HEK293 (cell line): ENCODE results near the gene ZNHIT3.

Experiments used
- CTCF ChIA-PET: fragments of 350-600 bp; formaldehyde crosslinking; extraction: SDS; loops from one replicate; lab custom pipeline; 2021; ENCODE audit warnings: antibody characterized with exemption; lab: Yijun Ruan, JAX
- POLR2A ChIA-PET: fragments of 300-600 bp; formaldehyde crosslinking; extraction: SDS; loops from one replicate; lab custom pipeline; 2020; ENCODE audit warnings: antibody characterized with exemption, inconsistent platforms; lab: Yijun Ruan, JAX
- H3K27ac ChIP-seq: fragments of 200-500 bp; sonication (Bioruptor generic); 2 replicates; pipeline ENCODE4 v1.5.1; 2014; ENCODE audit warnings: low read depth, low read length, control low read depth, inconsistent platforms; ENCODE audit errors: extremely low read depth
- H3K36me3 ChIP-seq, 2 experiments: fragments of 200-500 bp in 1 of 2; sonication (Bioruptor generic) in 1 of 2; 1 replicate in 1 of 2; 2 replicates in 1 of 2; pipeline ENCODE4 v1.5.1; 2014 to 2017; ENCODE audit warnings: inconsistent platforms in 2 of 2, low read length in 2 of 2; ENCODE audit not compliant: control insufficient read depth in 2 of 2, insufficient read depth in 1 of 2
- H3K4me1 ChIP-seq: fragments of 200-500 bp; sonication (Bioruptor generic); 2 replicates; pipeline ENCODE4 v1.5.1; 2014; ENCODE audit warnings: mild to moderate bottlenecking, low read length, inconsistent platforms; ENCODE audit not compliant: control insufficient read depth, insufficient read depth
- H3K4me3 ChIP-seq: 2 replicates; pipeline ENCODE4 v1.5.1; 2011; ENCODE audit warnings: low read depth, mild to moderate bottlenecking, control low read depth, low read length, moderate library complexity
- H3K9me3 ChIP-seq: fragments of 200-500 bp; sonication (Bioruptor generic); 2 replicates; pipeline ENCODE4 v1.5.1; 2014; ENCODE audit warnings: low read depth, low read length, inconsistent platforms; ENCODE audit not compliant: control insufficient read depth, insufficient read depth
- AEBP2 ChIP-seq: fragments of 450-650 bp; formaldehyde crosslinking; IDR thresholded peaks from 2 replicates; pipeline ENCODE4 v1.5.1; 2016; ENCODE audit warnings: missing biosample characterization, missing genetic modification characterization, borderline replicate concordance
- GLIS2 ChIP-seq: fragments of 450-650 bp; formaldehyde crosslinking; IDR thresholded peaks from 2 replicates; pipeline ENCODE4 v1.5.1; 2016; ENCODE audit warnings: missing biosample characterization, missing genetic modification characterization
- KLF9 ChIP-seq: fragments of 450-650 bp; formaldehyde crosslinking; IDR thresholded peaks from 2 replicates; pipeline ENCODE4 v1.5.1; 2016; ENCODE audit warnings: missing biosample characterization, missing genetic modification characterization, low read depth
- PRDM1 ChIP-seq: fragments of 450-650 bp; formaldehyde crosslinking; IDR thresholded peaks from 2 replicates; pipeline ENCODE4; 2016; ENCODE audit warnings: missing biosample characterization, missing genetic modification characterization
- SCRT2 ChIP-seq: fragments of 450-650 bp; formaldehyde crosslinking; IDR thresholded peaks from 2 replicates; pipeline ENCODE4 v1.5.1; 2016; ENCODE audit warnings: missing biosample characterization, missing genetic modification characterization
- TCF7L2 ChIP-seq: IDR thresholded peaks from 2 replicates; pipeline ENCODE4 v1.6.1; 2011; ENCODE audit warnings: low read depth, mild to moderate bottlenecking, inconsistent platforms, low read length, moderate library complexity, borderline replicate concordance
- ZBTB7A ChIP-seq: fragments of 450-650 bp; formaldehyde crosslinking; IDR thresholded peaks from 2 replicates; pipeline ENCODE4 v1.5.1; 2016; ENCODE audit warnings: low read depth, missing biosample characterization, missing genetic modification characterization
- ZNF214 ChIP-seq: fragments of 450-650 bp; formaldehyde crosslinking; IDR thresholded peaks from 2 replicates; pipeline ENCODE4 v1.5.1; 2017; ENCODE audit warnings: missing biosample characterization, mild to moderate bottlenecking, missing genetic modification characterization, borderline replicate concordance
- ZNF292 ChIP-seq: fragments of 450-650 bp; formaldehyde crosslinking; IDR thresholded peaks from 2 replicates; pipeline ENCODE4 v1.5.1; 2016; ENCODE audit warnings: low read depth, missing biosample characterization, missing genetic modification characterization, borderline replicate concordance
- ZNF366 ChIP-seq: fragments of 450-650 bp; formaldehyde crosslinking; conservative IDR thresholded peaks from 2 replicates; pipeline ENCODE4 v1.5.1; 2016; ENCODE audit warnings: missing biosample characterization, missing genetic modification characterization
- ZNF404 ChIP-seq: fragments of 450-650 bp; formaldehyde crosslinking; IDR thresholded peaks from 2 replicates; pipeline ENCODE4 v1.5.1; 2017; ENCODE audit warnings: missing biosample characterization, missing genetic modification characterization
- ZNF510 ChIP-seq: fragments of 450-650 bp; formaldehyde crosslinking; IDR thresholded peaks from 2 replicates; pipeline ENCODE4 v1.5.1; 2018; ENCODE audit warnings: mild to moderate bottlenecking, missing genetic modification characterization, missing biosample characterization; ENCODE audit not compliant: insufficient replicate concordance
- ZNF529 ChIP-seq: fragments of 450-650 bp; formaldehyde crosslinking; IDR thresholded peaks from 2 replicates; pipeline ENCODE4 v1.5.1; 2017; ENCODE audit warnings: missing genetic modification characterization, missing biosample characterization; ENCODE audit not compliant: insufficient replicate concordance
- ZNF549 ChIP-seq: fragments of 450-650 bp; IDR thresholded peaks from 2 replicates; pipeline ENCODE4 v1.5.1; 2018; ENCODE audit warnings: missing biosample characterization, missing genetic modification characterization, mild to moderate bottlenecking, inconsistent platforms, moderate library complexity
- ZNF626 ChIP-seq: fragments of 450-650 bp; sonication (Bioruptor Pico); formaldehyde crosslinking; IDR thresholded peaks from 2 replicates; pipeline ENCODE4 v1.5.1; 2018; ENCODE audit warnings: missing biosample characterization, missing genetic modification characterization, inconsistent platforms
- ZNF837 ChIP-seq: fragments of 450-650 bp; formaldehyde crosslinking; IDR thresholded peaks from 2 replicates; pipeline ENCODE4 v1.5.1; 2016; ENCODE audit warnings: missing biosample characterization, missing genetic modification characterization
- TF ChIP-seq, protein P1 (sequence below): sonication (generic); formaldehyde crosslinking; IDR thresholded peaks from 2 replicates; pipeline ENCODE4 v1.8.1; 2022; ENCODE audit warnings: mild to moderate bottlenecking, moderate library complexity, missing genetic modification reagents
- TF ChIP-seq, protein P2 (sequence below): fragments of 450-650 bp; formaldehyde crosslinking; IDR thresholded peaks from 2 replicates; pipeline ENCODE4 v1.5.1; 2016; ENCODE audit warnings: missing biosample characterization, missing genetic modification characterization, low read depth
- TF ChIP-seq, protein P3 (sequence below): fragments of 450-650 bp; formaldehyde crosslinking; IDR thresholded peaks from 2 replicates; pipeline ENCODE4 v1.5.1; 2017; ENCODE audit warnings: missing biosample characterization, missing genetic modification characterization

ZNHIT3 gene

DNA sequence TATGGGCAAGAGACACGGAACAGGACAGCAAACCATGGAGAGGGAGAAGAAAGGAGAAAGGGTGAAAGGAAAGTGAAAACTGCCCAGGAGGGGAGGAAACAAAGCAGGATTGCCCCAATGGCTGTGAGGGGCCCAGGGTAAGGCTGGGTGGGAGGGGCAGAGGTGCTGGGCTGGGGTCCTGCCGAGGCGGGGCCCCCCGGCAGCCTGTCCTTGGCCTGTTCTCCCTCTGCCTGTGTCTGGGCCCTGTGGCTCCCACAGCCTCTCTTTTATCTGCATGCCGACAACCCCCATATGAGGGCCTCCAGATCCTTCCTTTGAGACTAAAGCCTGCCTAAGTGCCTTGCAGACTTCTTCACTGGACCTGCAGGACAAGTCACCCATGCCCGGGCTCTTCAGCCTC, 15.5 kb downstream of the ZNHIT3 start:
- POLR2A ChIA-PET: no interaction called here
- Histone ChIP-seq H3K27ac (no peak overlapping the region), H3K4me1 (no peaks in the 10 kb centered on the region), H3K4me3 (no peak overlapping the region), H3K9me3 (no peaks in the 10 kb centered on the region), H3K36me3 (peaks cover 62 to 95% of the 10 kb centered on the region in 2 experiments)
- TF ChIP-seq PRDM1 (tag by site-specific recombination) (peak; percentile 81), ZNF292 (no peak)
- CTCF ChIA-PET: no interaction called here

DNA sequence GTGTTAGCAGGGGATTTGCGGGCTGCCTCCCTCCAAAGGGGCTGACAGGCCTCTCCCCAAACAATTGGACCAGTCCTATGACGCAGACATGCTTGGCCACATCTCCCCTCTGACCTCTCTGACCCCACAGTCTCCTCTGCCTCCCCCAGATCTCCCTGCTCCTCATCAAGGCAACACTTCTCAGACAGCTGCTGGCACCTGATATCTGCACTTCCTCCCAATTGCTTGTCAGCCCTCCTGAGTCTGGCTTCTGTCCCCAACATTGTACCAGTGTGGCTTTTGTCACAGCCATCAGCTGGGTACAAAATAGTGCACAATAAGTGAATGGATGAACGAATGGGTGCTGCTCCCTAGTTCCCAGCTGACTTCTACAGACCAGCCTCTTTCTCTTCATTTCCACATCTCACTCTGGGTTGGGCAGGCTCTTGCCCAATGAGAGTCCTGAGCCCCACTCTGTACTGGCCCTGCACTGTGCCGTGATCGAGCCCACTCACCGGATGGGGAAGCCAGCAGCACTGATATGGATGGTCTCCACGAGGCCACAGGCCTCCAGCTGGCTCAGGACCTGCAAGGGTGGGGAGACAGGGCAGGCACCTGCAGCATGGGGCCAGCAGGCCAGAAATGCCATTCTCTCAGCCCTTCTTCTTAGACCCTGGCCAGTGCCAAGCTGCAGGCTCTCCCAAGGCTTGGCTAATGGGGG, 17.1 kb downstream of the ZNHIT3 start:
- Histone ChIP-seq H3K27ac (no peak overlapping the region), H3K9me3 (no peaks in the 10 kb centered on the region), H3K4me1 (no peaks in the 10 kb centered on the region), H3K4me3 (no peak overlapping the region)
- ChIA-PET POLR2A (interaction anchor here (0.6 kb wide), 2 partner anchors 14 to 56 kb away, joined by 5 to 6 read pairs; no protein-coding TSS in a partner anchor), CTCF (no interaction called here)
- TF ChIP-seq ZNF626 (tag by site-specific recombination) (no peak), ZNF366 (no peak), ZNF529 (no peak), ZNF214 (tag by site-specific recombination) (no peak), SCRT2 (tag by site-specific recombination) (no peak), TCF7L2 (no peak), KLF9 (tag by site-specific recombination) (no peak), ZNF549 (tag by site-specific recombination) (no peak), ZNF510 (no peak), GLIS2 (no peak), ZNF404 (tag by site-specific recombination) (no peak), ZNF837 (no peak), AEBP2 (tag by site-specific recombination) (no peak), ZBTB7A (tag by site-specific recombination) (no peak)
- TF ChIP-seq, protein P1, sequence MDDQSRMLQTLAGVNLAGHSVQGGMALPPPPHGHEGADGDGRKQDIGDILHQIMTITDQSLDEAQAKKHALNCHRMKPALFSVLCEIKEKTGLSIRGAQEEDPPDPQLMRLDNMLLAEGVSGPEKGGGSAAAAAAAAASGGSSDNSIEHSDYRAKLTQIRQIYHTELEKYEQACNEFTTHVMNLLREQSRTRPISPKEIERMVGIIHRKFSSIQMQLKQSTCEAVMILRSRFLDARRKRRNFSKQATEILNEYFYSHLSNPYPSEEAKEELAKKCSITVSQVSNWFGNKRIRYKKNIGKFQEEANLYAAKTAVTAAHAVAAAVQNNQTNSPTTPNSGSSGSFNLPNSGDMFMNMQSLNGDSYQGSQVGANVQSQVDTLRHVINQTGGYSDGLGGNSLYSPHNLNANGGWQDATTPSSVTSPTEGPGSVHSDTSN (CRISPR knock-in tag): no peak
- TF ChIP-seq, protein P2, sequence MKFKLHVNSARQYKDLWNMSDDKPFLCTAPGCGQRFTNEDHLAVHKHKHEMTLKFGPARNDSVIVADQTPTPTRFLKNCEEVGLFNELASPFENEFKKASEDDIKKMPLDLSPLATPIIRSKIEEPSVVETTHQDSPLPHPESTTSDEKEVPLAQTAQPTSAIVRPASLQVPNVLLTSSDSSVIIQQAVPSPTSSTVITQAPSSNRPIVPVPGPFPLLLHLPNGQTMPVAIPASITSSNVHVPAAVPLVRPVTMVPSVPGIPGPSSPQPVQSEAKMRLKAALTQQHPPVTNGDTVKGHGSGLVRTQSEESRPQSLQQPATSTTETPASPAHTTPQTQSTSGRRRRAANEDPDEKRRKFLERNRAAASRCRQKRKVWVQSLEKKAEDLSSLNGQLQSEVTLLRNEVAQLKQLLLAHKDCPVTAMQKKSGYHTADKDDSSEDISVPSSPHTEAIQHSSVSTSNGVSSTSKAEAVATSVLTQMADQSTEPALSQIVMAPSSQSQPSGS (tag by site-specific recombination): no peak
- TF ChIP-seq, protein P3, sequence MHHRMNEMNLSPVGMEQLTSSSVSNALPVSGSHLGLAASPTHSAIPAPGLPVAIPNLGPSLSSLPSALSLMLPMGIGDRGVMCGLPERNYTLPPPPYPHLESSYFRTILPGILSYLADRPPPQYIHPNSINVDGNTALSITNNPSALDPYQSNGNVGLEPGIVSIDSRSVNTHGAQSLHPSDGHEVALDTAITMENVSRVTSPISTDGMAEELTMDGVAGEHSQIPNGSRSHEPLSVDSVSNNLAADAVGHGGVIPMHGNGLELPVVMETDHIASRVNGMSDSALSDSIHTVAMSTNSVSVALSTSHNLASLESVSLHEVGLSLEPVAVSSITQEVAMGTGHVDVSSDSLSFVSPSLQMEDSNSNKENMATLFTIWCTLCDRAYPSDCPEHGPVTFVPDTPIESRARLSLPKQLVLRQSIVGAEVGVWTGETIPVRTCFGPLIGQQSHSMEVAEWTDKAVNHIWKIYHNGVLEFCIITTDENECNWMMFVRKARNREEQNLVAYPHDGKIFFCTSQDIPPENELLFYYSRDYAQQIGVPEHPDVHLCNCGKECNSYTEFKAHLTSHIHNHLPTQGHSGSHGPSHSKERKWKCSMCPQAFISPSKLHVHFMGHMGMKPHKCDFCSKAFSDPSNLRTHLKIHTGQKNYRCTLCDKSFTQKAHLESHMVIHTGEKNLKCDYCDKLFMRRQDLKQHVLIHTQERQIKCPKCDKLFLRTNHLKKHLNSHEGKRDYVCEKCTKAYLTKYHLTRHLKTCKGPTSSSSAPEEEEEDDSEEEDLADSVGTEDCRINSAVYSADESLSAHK: no peak
- TF ChIP-seq, all 188 proteins: peak for 0
- peaks cover 60 to 95% of the 10 kb centered on the region in 2 experiments for H3K36me3 ChIP-seq
